Endothelial cell of umbilical vein (primary cell): ENCODE data around the gene CD320. TPM values are rescaled to one million over a fixed set of nuclear protein-coding genes. Genes with fewer than 3 reads are reported as not detected.

ENCODE experiments used
- BruUV-seq: library from RNA; stranded (reverse); fragments of 400-500 nt; replicated peaks from 2 replicates; lab custom pipeline; 2021; lab: Mats Ljungman, UMichigan
- CTCF ChIA-PET: fragments of 300-600, 350-600 bp; sonication (Branson Sonifier 250); formaldehyde crosslinking; loops from one replicate; lab custom pipeline; 2021; ENCODE audit warnings: antibody characterized with exemption, inconsistent platforms; lab: Charles Lee
- POLR2A ChIA-PET: fragments of 300-600, 350-600 bp; sonication (Branson Sonifier 250); formaldehyde crosslinking; loops from one replicate; lab custom pipeline; 2021; ENCODE audit warnings: antibody characterized with exemption, inconsistent platforms; lab: Charles Lee
- DNase-seq: peaks from one replicate; pipeline ENCODE4 v3.0.0-alpha.2; 2011; ENCODE audit warnings: low read depth, low spot score
- FAIRE-seq: peaks from 2 replicates; lab custom pipeline; 2011; peaks lifted over from hg19 to GRCh38; lab: Jason Lieb, UNC
- H2AFZ ChIP-seq: 2 replicates; pipeline ENCODE4 v1.6.0; 2012; ENCODE audit warnings: low read depth, low read length, control low read depth, inconsistent platforms
- H3K27ac ChIP-seq: 2 replicates; pipeline ENCODE4 v1.5.1; 2011; ENCODE audit warnings: low read depth, mild to moderate bottlenecking, control low read depth, low read length, moderate library complexity; ENCODE audit not compliant: insufficient read depth
- H3K27me3 ChIP-seq, 2 experiments: 2 replicates each; pipeline versions ENCODE4 v1.6.0 to v1.6.1; 2011; ENCODE audit warnings: low read length in 2 of 2, mixed read lengths in 1 of 2; ENCODE audit not compliant: control insufficient read depth in 2 of 2, insufficient read depth in 2 of 2
- H3K36me3 ChIP-seq, 2 experiments: 2 replicates in 1 of 2; 3 replicates in 1 of 2; pipeline ENCODE4 v1.5.1; 2011; ENCODE audit warnings: low read length in 2 of 2, mild to moderate bottlenecking in 1 of 2, moderate library complexity in 1 of 2; ENCODE audit not compliant: control insufficient read depth in 2 of 2, insufficient read depth in 2 of 2; ENCODE audit errors: extremely low read depth in 1 of 2
- H3K4me1 ChIP-seq: 3 replicates; pipeline ENCODE4 v1.5.1; 2011; ENCODE audit warnings: mild to moderate bottlenecking, low read length; ENCODE audit not compliant: control insufficient read depth, insufficient read depth; ENCODE audit errors: extremely low read depth
- H3K4me2 ChIP-seq: 2 replicates; pipeline ENCODE4 v1.6.1; 2011; ENCODE audit warnings: low read length, control low read depth, mixed read lengths; ENCODE audit not compliant: insufficient read depth
- H3K4me3 ChIP-seq, 3 experiments: fragments of 200-600 bp in 1 of 3; sonication (generic), shearing (Covaris generic) in 1 of 3; replicated peaks in 1 of 3; 2 replicates each; pipeline ENCODE4 v1.5.1; 2011 to 2016; ENCODE audit warnings: control low read depth in 3 of 3, low read length in 3 of 3, mild to moderate bottlenecking in 2 of 3, inconsistent platforms in 1 of 3, low read depth in 1 of 3, moderate library complexity in 1 of 3; ENCODE audit not compliant: insufficient read depth in 1 of 3
- H3K79me2 ChIP-seq: 2 replicates; pipeline ENCODE4 v1.6.0; 2012; ENCODE audit warnings: low read length, inconsistent platforms; ENCODE audit not compliant: control insufficient read depth, insufficient read depth
- H3K9ac ChIP-seq: replicated peaks from 2 replicates; pipeline ENCODE3; 2011; ENCODE audit warnings: low read length, control low read depth; ENCODE audit not compliant: insufficient read depth; ENCODE audit errors: extremely low read depth
- H3K9me1 ChIP-seq: replicated peaks from 3 replicates; pipeline ENCODE4 v1.6.0; 2011; ENCODE audit warnings: mild to moderate bottlenecking, low read length; ENCODE audit not compliant: control insufficient read depth, insufficient read depth; ENCODE audit errors: extremely low read depth
- H3K9me3 ChIP-seq: replicated peaks from 2 replicates; pipeline ENCODE4 v1.5.1; 2012; ENCODE audit warnings: low read length, inconsistent platforms; ENCODE audit not compliant: control insufficient read depth, insufficient read depth
- H4K20me1 ChIP-seq: replicated peaks from 2 replicates; pipeline ENCODE3; 2011; ENCODE audit warnings: mild to moderate bottlenecking, low read length; ENCODE audit not compliant: control insufficient read depth, insufficient read depth; ENCODE audit errors: extremely low read depth
- CTCF ChIP-seq, 2 donors: IDR thresholded peaks; 1 replicate in 1 of 2; 2 replicates in 1 of 2; pipeline ENCODE4 v1.5.1; 2011; ENCODE audit warnings: low read length in 2 of 2, mild to moderate bottlenecking in 2 of 2, moderate library complexity in 2 of 2, control low read depth in 1 of 2, inconsistent platforms in 1 of 2, low read depth in 1 of 2; ENCODE audit not compliant: insufficient read depth in 1 of 2; ENCODE audit errors: extremely low read depth in 1 of 2
- EZH2 ChIP-seq: IDR thresholded peaks from 2 replicates; pipeline ENCODE4 v1.6.1; 2012; ENCODE audit warnings: borderline replicate concordance, low read depth, mild to moderate bottlenecking, moderate library complexity, low read length, inconsistent platforms; ENCODE audit not compliant: severe bottlenecking
- FOS ChIP-seq: IDR thresholded peaks from 2 replicates; pipeline ENCODE4 v1.6.1; 2011; ENCODE audit warnings: mild to moderate bottlenecking, low read length, moderate library complexity, borderline replicate concordance; ENCODE audit not compliant: insufficient read depth
- GATA2 ChIP-seq: IDR thresholded peaks from 2 replicates; pipeline ENCODE4 v1.7.0; 2011; ENCODE audit warnings: low read depth, mild to moderate bottlenecking, moderate library complexity, mixed read lengths, low read length; ENCODE audit not compliant: insufficient read length, insufficient read depth
- MYC ChIP-seq: IDR thresholded peaks from one replicate; pipeline ENCODE4 v1.6.1; 2011; ENCODE audit warnings: mild to moderate bottlenecking, low read depth, low read length
- POLR2A ChIP-seq: IDR thresholded peaks from 2 replicates; pipeline ENCODE4 v1.6.1; 2012; ENCODE audit warnings: low read depth, mild to moderate bottlenecking, control low read depth, low read length
- POLR2AphosphoS5 ChIP-seq: IDR thresholded peaks from 2 replicates; pipeline ENCODE4 v1.6.1; 2012; ENCODE audit warnings: low read depth, mild to moderate bottlenecking, control low read depth, low read length, moderate library complexity; ENCODE audit not compliant: insufficient read depth
- dilution Hi-C: fragments of 300-500 bp; cut with MboI; formaldehyde crosslinking; loops from one replicate; pipeline ENCODE4 v1.15.0; 2019; ENCODE audit warnings: low sequenced_read_pairs; ENCODE audit not compliant: extremely low pct_ligation_motif_present
- intact Hi-C: fragments of 100-400 bp; cut with micrococcal nuclease; formaldehyde crosslinking; loops from one replicate; pipeline ENCODE4 v1.10.0; 2022
- polyA plus RNA-seq, 4 experiments: library from polyadenylated mRNA; depleted of rRNA in 3 of 4; stranded (reverse) in 3 of 4; unstranded in 1 of 4; fragments of >200 nt; gene quantifications; 2 replicates each; pipeline versions ENCODE4 v1.2.1 to v1.2.3, GENCODE V29; 2011 to 2012; ENCODE audit warnings: missing spikeins in 1 of 4
- total RNA-seq: library from RNA; stranded (reverse); gene quantifications from 2 replicates; pipeline ENCODE4 v1.2.3, GENCODE V29; 2021

CD320 gene
- total and polyA plus RNA-seq, 2 donors (not counting 3 experiments of a cell fraction or from before 2014, with no cell fraction given): 84.9 to 190 TPM

GRCh38 chr19:8334458-8335342 is 26.5 kb upstream of the CD320 start:
- peaks cover 5% of the 10 kb centered on the region for H3K4me1 ChIP-seq
- peaks cover 3 to 18% of the 10 kb centered on the region in 2 experiments for H3K36me3 ChIP-seq
- no peaks in the 10 kb centered on the region for H3K79me2 ChIP-seq
- H3K27me3 ChIP-seq: no peaks in the 10 kb centered on the region
- DNase-seq: peak; percentile 60
- no TSS peak for BruUV-seq
- dilution Hi-C loops: no loop called here
- FAIRE-seq: peak; percentile 59
- no peak overlapping the region for H3K9ac ChIP-seq
- peak overlapping the region; percentile 49 for H3K4me2 ChIP-seq
- ChIA-PET POLR2A (interaction anchor here (1.3 kb wide), 1 partner anchor 14 kb away, joined by 3 read pairs; the partner anchor contains the start of genes NDUFA7 and RPS28), CTCF (interaction anchor here (0.9 to 1.6 kb wide), 4 partner anchors 11 to 23 kb away, joined by 3 to 5 read pairs (median 4); no protein-coding TSS in a partner anchor)
- H3K27ac ChIP-seq: no peak overlapping the region
- no peaks in the 10 kb centered on the region for H3K9me1 ChIP-seq
- intact Hi-C loops: no loop called here
- peak overlapping the region in 1 of 3 experiments; percentile 45 for H3K4me3 ChIP-seq
- TF ChIP-seq EZH2: no peak
- no peak for TF ChIP-seq CTCF (IDR thresholded peaks at IDR 0.05; ENCODE audit: extremely low read depth in 1 of 2, insufficient read depth in 1 of 2, low read depth in 1 of 2, low read length in 2 of 2)
- TF ChIP-seq MYC: no peak
- no peak for TF ChIP-seq POLR2A
- TF ChIP-seq FOS: no peak
- TF ChIP-seq GATA2: no peak
- TF ChIP-seq POLR2AphosphoS5: peak; percentile 47
- H3K9me3 ChIP-seq: no peaks in the 10 kb centered on the region
- H4K20me1 ChIP-seq: no peaks in the 10 kb centered on the region
- H2AFZ ChIP-seq: peak overlapping the region; percentile 58
